K562 (cell line): Measurements from ENCODE around the gene UBE2B. TPM values are rescaled to one million over a fixed set of nuclear protein-coding genes. Genes with fewer than 3 reads are reported as not detected.

Source experiments
- MYBL2 ChIP-seq, 2 experiments: fragments of 450-650 bp in 1 of 2; sonication (generic) in 1 of 2; formaldehyde crosslinking in 1 of 2; IDR thresholded peaks; 2 replicates each; pipeline versions ENCODE4 v1.6.1 to v1.8.1; 2017 to 2022; ENCODE audit warnings: borderline replicate concordance in 1 of 2, inconsistent platforms in 1 of 2, low read depth in 1 of 2, mild to moderate bottlenecking in 1 of 2, missing genetic modification reagents in 1 of 2, moderate library complexity in 1 of 2
- RBM34 ChIP-seq: fragments of 200-400 bp; formaldehyde crosslinking; IDR thresholded peaks from 2 replicates; pipeline ENCODE4 v1.6.1; 2018; ENCODE audit warnings: low read length, borderline replicate concordance; ENCODE audit not compliant: insufficient read depth
- SAFB ChIP-seq: fragments of 200-400 bp; formaldehyde crosslinking; IDR thresholded peaks from 2 replicates; pipeline ENCODE4 v1.6.1; 2017; ENCODE audit warnings: low read depth, low read length, borderline replicate concordance
- SMAD1 ChIP-seq: fragments of 150-350 bp; IDR thresholded peaks from 2 replicates; pipeline ENCODE4 v1.6.1; 2014; ENCODE audit warnings: low read length, low read depth; ENCODE audit not compliant: partially characterized antibody
- SMAD4 ChIP-seq: fragments of 250-450 bp; sonication (Bioruptor Pico); conservative IDR thresholded peaks from 2 replicates; pipeline ENCODE4 v1.8.0; 2021; ENCODE audit warnings: inconsistent platforms, mild to moderate bottlenecking, moderate library complexity
- SRF ChIP-seq, 2 experiments: fragments of 250-450, 450-650 bp in 1 of 2; sonication (Bioruptor Pico) in 1 of 2; sonication (generic) in 1 of 2; formaldehyde crosslinking; IDR thresholded peaks; 2 replicates each; pipeline versions ENCODE4 v1.5.0 to v1.5.1; 2020 to 2022; ENCODE audit warnings: mild to moderate bottlenecking in 1 of 2, missing genetic modification reagents in 1 of 2
- SRSF7 ChIP-seq: fragments of 200-400 bp; formaldehyde crosslinking; optimal IDR thresholded peaks from 2 replicates; pipeline ENCODE3; 2017; ENCODE audit warnings: mild to moderate bottlenecking, low read depth, low read length
- ZNF507 ChIP-seq: conservative IDR thresholded peaks from 2 replicates; pipeline ENCODE4 v1.6.1; 2017; ENCODE audit warnings: missing genetic modification characterization, missing compliant biosample characterization
- ZNF780A ChIP-seq: fragments of 250-450 bp; sonication (Bioruptor Pico); IDR thresholded peaks from 2 replicates; pipeline ENCODE4 v1.5.0; 2021; ENCODE audit warnings: mild to moderate bottlenecking
- polyA plus RNA-seq, 8 experiments: library from polyadenylated mRNA; depleted of rRNA in 4 of 8; stranded (reverse) in 5 of 8; unstranded in 3 of 8; fragments of >200 nt; fragmentation: Nextera tagmentation in 2 of 8; fragmentation: Illumina TruSeq in 1 of 8; extraction: Ambion mirVana in 2 of 8; extraction: Trizol in 1 of 8; gene quantifications; 2 replicates each; pipeline versions ENCODE4 v1.2.1 to v1.2.3, GENCODE V29; 2011 to 2014; ENCODE audit warnings: inconsistent platforms in 1 of 8, missing spikeins in 1 of 8
- total RNA-seq, 7 experiments: library from RNA; depleted of rRNA in 6 of 7; stranded (reverse); fragments of >200 nt in 6 of 7; fragmentation: Illumina TruSeq in 2 of 7; extraction: Trizol in 2 of 7; gene quantifications; 2 replicates each; pipeline versions ENCODE4 v1.2.1 to v1.2.3, GENCODE V29; 2011 to 2021; ENCODE audit warnings: low replicate concordance in 1 of 7
- TF ChIP-seq, protein P1 (sequence below): sonication (generic); formaldehyde crosslinking; IDR thresholded peaks from 2 replicates; pipeline ENCODE4 v1.8.1; 2023; ENCODE audit warnings: mild to moderate bottlenecking, missing genetic modification reagents
- TF ChIP-seq, protein P2 (sequence below): fragments of 250-450 bp; sonication (Bioruptor Pico); IDR thresholded peaks from 2 replicates; pipeline ENCODE4 v1.4.0; 2020; ENCODE audit warnings: borderline replicate concordance
- TF ChIP-seq, protein P3 (sequence below): sonication (generic); formaldehyde crosslinking; IDR thresholded peaks from 2 replicates; pipeline ENCODE4 v1.8.0; 2022; ENCODE audit warnings: mild to moderate bottlenecking, missing genetic modification reagents, borderline replicate concordance
- TF ChIP-seq, protein P4 (sequence below): sonication (generic); formaldehyde crosslinking; IDR thresholded peaks from 2 replicates; pipeline ENCODE4 v1.9.0; 2022; ENCODE audit warnings: mild to moderate bottlenecking, missing genetic modification reagents
- TF ChIP-seq, protein P5 (sequence below), 2 experiments: IDR thresholded peaks in 1 of 2; conservative IDR thresholded peaks in 1 of 2; 2 replicates each; pipeline ENCODE4 v1.6.1; 2016; ENCODE audit warnings: low read depth in 2 of 2, mild to moderate bottlenecking in 1 of 2, missing compliant biosample characterization in 1 of 2, missing genetic modification characterization in 1 of 2, moderate library complexity in 1 of 2

Gene UBE2B
- total and polyA plus RNA-seq, 9 of the 15 experiments (the other 6 are each of a cell fraction or from before 2014, with no cell fraction given), result 13.1 to 198 (median 75.5) TPM

DNA sequence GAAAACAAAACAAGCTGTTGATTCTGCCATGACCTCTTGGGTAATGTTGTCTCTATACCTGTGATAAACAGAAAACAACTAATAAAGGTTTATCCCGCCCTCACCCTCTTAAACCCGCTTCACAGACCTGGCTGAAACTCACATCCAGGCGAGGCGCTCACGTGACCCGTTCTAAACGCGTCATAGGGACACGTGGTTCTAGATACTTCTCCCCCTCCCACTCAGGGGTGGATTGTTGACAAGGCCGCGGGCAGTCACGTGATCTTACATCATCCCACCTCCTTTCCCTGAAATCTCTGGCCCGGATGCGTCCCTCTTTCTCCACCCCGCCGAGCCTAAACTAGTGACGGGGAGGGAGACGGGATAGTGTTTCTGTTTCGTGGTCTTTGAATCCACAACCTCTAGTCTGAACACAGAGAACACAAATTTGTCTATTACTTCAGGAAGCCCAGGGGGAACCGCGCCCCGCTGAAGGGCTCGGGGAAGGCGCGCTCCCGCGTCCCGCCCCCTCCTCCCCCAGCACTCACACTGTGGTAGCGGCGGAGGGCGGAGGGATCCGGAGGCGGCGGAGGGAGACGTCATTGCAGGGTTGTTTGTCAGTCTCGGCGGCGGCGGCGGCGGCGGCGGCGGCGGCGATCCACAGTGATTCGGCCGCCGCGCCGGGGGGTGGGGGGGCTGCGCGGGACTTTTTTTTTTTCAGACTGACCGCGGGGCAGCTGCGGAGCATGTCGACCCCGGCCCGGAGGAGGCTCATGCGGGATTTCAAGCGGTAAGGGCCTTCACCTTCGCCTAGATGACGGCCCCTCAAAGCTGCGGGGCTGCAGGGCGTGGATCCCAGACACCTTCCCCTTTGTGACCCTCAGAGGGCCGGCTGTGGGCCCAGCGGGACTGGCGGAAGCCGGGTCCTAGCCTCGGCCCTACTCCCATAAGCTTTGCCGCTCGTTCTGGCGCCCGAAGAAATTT, at the start of gene UBE2B (continued):
- TF ChIP-seq, protein P1, sequence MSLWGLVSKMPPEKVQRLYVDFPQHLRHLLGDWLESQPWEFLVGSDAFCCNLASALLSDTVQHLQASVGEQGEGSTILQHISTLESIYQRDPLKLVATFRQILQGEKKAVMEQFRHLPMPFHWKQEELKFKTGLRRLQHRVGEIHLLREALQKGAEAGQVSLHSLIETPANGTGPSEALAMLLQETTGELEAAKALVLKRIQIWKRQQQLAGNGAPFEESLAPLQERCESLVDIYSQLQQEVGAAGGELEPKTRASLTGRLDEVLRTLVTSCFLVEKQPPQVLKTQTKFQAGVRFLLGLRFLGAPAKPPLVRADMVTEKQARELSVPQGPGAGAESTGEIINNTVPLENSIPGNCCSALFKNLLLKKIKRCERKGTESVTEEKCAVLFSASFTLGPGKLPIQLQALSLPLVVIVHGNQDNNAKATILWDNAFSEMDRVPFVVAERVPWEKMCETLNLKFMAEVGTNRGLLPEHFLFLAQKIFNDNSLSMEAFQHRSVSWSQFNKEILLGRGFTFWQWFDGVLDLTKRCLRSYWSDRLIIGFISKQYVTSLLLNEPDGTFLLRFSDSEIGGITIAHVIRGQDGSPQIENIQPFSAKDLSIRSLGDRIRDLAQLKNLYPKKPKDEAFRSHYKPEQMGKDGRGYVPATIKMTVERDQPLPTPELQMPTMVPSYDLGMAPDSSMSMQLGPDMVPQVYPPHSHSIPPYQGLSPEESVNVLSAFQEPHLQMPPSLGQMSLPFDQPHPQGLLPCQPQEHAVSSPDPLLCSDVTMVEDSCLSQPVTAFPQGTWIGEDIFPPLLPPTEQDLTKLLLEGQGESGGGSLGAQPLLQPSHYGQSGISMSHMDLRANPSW (CRISPR knock-in tag), result 0 out of 2 replicates have a peak, but pooled peaks have one; percentile 23
- TF ChIP-seq MYBL2 (IDR thresholded peaks at IDR 0.05; ENCODE audit: low read depth) (no peak), MYBL2 (CRISPR knock-in tag; IDR thresholded peaks at IDR 0.05; ENCODE audit: borderline replicate concordance) (no peak), RBM34 (no peak), SRSF7 (no peak), SMAD1 (peak; percentile 75), ZNF507 (no peak), ZNF780A (no peak), SAFB (0 out of 2 replicates have a peak, but pooled peaks have one; percentile 59), SMAD4 (CRISPR knock-in tag) (peak; percentile 95), SRF (CRISPR knock-in tag; IDR thresholded peaks at IDR 0.05) (0 out of 4 replicates have a peak, but pooled peaks of 1 of the 2 experiments have one; percentile 15)
- TF ChIP-seq, protein P2, sequence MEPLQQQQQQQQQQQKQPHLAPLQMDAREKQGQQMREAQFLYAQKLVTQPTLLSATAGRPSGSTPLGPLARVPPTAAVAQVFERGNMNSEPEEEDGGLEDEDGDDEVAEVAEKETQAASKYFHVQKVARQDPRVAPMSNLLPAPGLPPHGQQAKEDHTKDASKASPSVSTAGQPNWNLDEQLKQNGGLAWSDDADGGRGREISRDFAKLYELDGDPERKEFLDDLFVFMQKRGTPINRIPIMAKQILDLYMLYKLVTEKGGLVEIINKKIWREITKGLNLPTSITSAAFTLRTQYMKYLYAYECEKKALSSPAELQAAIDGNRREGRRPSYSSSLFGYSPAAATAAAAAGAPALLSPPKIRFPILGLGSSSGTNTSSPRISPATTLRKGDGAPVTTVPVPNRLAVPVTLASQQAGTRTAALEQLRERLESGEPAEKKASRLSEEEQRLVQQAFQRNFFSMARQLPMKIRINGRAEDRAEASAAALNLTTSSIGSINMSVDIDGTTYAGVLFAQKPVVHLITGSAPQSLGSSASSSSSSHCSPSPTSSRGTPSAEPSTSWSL (CRISPR knock-in tag), result no peak; the same call in 1 of the 2 replicates
- TF ChIP-seq, protein P3, sequence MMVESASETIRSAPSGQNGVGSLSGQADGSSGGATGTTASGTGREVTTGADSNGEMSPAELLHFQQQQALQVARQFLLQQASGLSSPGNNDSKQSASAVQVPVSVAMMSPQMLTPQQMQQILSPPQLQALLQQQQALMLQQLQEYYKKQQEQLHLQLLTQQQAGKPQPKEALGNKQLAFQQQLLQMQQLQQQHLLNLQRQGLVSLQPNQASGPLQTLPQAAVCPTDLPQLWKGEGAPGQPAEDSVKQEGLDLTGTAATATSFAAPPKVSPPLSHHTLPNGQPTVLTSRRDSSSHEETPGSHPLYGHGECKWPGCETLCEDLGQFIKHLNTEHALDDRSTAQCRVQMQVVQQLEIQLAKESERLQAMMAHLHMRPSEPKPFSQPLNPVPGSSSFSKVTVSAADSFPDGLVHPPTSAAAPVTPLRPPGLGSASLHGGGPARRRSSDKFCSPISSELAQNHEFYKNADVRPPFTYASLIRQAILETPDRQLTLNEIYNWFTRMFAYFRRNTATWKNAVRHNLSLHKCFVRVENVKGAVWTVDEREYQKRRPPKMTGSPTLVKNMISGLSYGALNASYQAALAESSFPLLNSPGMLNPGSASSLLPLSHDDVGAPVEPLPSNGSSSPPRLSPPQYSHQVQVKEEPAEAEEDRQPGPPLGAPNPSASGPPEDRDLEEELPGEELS, result no peak
- TF ChIP-seq, protein P4, sequence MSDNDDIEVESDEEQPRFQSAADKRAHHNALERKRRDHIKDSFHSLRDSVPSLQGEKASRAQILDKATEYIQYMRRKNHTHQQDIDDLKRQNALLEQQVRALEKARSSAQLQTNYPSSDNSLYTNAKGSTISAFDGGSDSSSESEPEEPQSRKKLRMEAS (CRISPR knock-in tag), result peak; percentile 95
- TF ChIP-seq, protein P5, sequence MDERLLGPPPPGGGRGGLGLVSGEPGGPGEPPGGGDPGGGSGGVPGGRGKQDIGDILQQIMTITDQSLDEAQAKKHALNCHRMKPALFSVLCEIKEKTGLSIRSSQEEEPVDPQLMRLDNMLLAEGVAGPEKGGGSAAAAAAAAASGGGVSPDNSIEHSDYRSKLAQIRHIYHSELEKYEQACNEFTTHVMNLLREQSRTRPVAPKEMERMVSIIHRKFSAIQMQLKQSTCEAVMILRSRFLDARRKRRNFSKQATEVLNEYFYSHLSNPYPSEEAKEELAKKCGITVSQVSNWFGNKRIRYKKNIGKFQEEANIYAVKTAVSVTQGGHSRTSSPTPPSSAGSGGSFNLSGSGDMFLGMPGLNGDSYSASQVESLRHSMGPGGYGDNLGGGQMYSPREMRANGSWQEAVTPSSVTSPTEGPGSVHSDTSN (CRISPR knock-in tag; IDR thresholded peaks at IDR 0.05; ENCODE audit: low read depth), result no peak
- TF ChIP-seq, protein P5 (tag; conservative IDR thresholded peaks at IDR 0.05; ENCODE audit: low read depth), result peak; percentile 69
